GM18505 (cell line): ENCODE data around the gene DLG2.

Source experiments
- ATAC-seq: cut with Tn5 transposase; IDR thresholded peaks from one replicate; pipeline ENCODE4 v1.9.1; 2021; ENCODE audit not compliant: unreplicated experiment
- POLR2A ChIP-seq: IDR thresholded peaks from 4 replicates; pipeline ENCODE4 v1.6.1; 2011; ENCODE audit warnings: borderline replicate concordance; ENCODE audit not compliant: insufficient read depth, insufficient read length; ENCODE audit errors: extremely low read depth

The DLG2 gene

DNA sequence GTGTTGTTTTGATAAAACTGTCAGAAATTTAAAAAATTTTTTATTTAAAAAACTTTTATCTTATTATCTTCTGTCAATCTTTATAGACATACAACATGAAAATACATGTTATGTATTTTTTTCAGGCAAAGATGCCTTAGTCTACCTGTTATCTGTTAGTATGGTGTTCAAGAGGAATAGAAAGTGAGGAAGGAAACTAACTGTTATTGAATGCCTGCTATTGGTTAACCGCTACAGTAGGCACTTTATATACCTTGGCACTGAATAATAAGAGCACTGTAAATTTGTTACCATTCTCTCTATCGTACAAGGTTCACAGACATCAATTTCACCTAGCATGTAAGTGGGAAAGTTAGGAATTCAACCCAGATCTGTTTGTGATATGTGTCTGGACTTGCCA lies 2068.9 kb downstream of the DLG2 start:
- no peak for ATAC-seq
- TF ChIP-seq POLR2A: no peak

DNA sequence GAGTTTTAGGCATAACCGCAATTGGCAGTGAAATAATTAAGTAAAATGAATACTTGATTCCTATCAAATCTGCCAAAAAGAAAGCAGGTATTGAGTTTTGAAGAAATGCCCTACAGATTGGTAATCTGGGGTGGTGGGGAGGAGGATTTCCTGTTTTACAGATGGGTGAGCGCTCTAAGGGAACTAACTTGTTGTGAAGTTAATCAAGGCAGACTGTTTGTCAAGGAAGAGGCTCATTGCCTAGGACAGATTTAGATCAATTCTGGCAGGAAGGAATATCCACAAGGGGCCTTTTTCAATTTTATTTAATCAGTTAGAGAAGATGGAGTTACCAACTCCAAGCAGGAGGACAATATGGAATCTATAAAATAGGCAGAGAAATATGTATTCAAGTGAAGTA lies 2069.5 kb downstream of the DLG2 start:
- ATAC-seq: no peak
- no peak for TF ChIP-seq POLR2A

- ATAC-seq: no peak
- no peak for TF ChIP-seq POLR2A
Observed at GRCh38 chr11:83554876-83555275, 2072.3 kb downstream of the DLG2 start.

- no peak for ATAC-seq
- TF ChIP-seq POLR2A: no peak
Observed at GRCh38 chr11:83549984-83550667, 2077.0 kb downstream of the DLG2 start.

DNA sequence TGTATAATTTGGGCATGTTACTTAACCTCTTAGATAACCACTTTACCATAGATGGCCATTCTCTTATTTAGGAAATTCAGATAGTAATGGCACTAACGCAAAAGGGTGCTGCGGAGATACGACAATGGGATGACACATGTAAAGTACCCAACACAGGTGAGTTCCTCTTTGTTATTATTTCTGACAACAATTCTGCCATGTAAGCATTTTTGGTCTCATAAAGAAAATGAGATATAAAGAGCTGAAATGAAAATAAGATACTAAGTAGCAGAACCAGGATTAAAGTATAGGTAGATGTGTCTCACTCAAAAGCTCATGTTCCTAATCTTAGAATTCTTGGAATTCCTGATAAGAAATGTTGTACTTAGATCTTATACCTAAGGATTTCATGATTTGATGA lies 2080.8 kb downstream of the DLG2 start:
- no peak for ATAC-seq
- no peak for TF ChIP-seq POLR2A

- ATAC-seq: no peak
- TF ChIP-seq POLR2A: no peak
Observed at GRCh38 chr11:83545494-83546260, 2081.5 kb downstream of the DLG2 start.

GRCh38 chr11:83544846-83545245 lies 2082.3 kb downstream of the DLG2 start:
- no peak for TF ChIP-seq POLR2A
- ATAC-seq: no peak

GRCh38 chr11:83543706-83544439 lies 2083.3 kb downstream of the DLG2 start:
- no peak for TF ChIP-seq POLR2A
- no peak for ATAC-seq

DNA sequence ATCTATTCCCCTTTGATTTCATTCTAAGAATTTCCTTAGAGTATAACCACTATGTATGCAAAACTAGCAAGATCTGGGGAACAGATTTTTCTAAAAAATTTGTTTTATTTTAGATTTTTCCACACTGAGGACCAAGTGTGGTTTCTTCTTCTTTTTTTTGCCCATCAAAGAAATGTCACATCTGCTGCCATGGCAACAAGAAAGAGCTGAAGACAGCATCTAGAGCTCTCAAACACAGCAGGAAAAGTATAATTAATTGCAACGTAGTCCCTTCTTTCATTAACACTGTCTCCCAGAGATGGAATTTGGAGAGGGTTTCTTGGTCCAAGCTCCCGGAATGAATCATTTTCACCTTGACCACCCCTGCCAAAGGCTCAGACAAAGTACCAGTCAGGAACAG lies 2084.3 kb downstream of the DLG2 start:
- TF ChIP-seq POLR2A: no peak

DNA sequence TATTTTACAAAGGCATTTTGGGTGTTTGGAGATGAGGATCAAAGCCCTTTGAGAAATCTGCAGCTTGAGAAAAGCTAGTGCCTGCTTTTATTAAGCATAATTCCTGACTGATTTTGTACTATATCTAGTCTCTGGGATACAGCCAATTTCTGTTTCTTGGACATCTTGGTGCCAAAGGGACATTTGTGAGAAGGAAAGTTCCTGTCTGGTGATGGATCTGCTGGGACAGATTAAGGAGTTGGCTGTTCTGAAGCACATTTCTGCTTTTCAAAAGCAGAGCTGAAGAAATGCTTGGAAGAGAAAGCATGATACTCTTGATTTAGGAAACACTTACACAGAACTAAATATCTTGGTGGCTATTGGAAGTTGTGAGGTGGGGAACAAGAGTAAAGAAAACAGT lies 2086.4 kb downstream of the DLG2 start:
- no peak for TF ChIP-seq POLR2A
- ATAC-seq: no peak

More for the DNA sequence above, 2084.3 kb downstream of the DLG2 start:
- no peak for ATAC-seq

DNA sequence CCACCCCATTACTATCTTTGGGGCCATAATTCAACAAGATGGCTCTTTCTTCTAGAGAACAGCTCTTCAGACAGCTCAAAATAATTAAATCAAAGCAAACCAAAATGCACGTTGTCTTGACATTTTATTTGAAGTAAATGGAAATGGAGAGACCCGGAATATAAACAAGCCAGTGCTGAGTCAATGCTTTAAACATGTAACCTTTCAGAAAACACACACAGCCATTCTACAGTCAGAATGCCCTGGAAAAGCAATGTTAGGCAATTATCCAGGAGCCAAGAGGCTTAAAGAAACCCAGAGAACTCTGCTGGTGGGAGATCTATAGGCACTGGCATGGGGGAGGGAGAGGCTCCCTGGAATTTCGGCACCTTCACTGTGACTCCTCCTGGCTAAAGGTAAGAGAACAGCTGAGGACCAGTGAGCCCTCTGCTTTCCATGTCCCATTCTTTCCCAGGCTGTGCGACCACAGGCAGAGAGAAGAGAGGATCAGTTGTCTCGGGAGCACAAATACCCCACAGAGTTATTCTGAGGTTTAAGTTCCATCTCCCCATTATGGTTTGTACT lies 2086.9 kb downstream of the DLG2 start:
- TF ChIP-seq POLR2A: no peak
- no peak for ATAC-seq

DNA sequence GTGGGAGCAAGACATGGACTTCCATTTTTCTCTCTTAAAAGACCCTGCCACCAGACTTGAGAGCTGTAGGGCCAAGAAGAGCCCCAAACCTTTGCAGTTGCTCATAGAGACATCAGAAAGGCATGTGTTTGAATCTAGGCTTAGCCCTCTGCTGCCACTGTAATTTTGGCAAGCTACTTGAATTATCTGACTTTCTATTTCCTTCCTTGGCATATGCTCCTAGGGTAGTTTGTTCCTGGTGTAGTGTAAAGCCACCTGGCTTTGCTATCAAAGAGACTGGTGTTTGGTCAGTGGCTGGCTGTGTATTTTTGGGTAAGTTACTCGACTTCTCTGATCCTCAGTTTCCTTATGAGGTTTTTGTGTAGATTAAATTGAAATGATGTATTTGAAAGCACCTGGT lies 2088.9 kb downstream of the DLG2 start:
- TF ChIP-seq POLR2A: no peak
- no peak for ATAC-seq

GRCh38 chr11:83537131-83537610 lies 2090.0 kb downstream of the DLG2 start:
- no peak for TF ChIP-seq POLR2A
- no peak for ATAC-seq

- TF ChIP-seq POLR2A: no peak
- no peak for ATAC-seq
Observed at GRCh38 chr11:83533166-83533565, 2094.0 kb downstream of the DLG2 start.

DNA sequence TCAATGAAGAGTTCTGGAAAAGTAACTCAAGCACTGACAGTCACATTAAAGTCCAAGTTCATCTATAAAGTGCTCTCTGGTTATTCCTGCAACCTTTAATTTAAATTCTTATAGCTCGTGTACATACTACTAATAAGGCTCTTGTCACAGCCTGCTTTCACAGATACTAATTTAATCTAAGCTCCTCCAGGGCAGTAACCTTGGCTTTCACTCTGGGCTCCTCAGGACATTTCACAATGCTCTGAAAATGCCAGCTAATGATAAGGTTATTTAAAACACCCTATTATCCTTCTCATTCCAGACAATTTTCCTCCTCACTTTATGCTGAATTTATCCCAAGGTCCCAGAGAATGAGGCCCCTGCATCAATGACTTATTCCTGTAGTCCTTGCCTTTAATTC lies 2098.3 kb downstream of the DLG2 start:
- TF ChIP-seq POLR2A: no peak
- no peak for ATAC-seq
